Stimulated activated CD8-positive, alpha-beta memory T cell treated with anti-CD3 and anti-CD28 coated beads, Interleukin-15, amount 100 ng/mL, for 4 hours (primary cell): ENCODE results near the gene FIZ1.
A peak's percentile ranks its signal among the peaks of the same experiment; 100 is the strongest.

Experiments used
- DNase-seq, 2 donors: peaks; one replicate each; pipeline ENCODE4 v3.0.0-alpha.2; 2020; ENCODE audit warnings: low read depth in 2 of 2

FIZ1 gene

DNA sequence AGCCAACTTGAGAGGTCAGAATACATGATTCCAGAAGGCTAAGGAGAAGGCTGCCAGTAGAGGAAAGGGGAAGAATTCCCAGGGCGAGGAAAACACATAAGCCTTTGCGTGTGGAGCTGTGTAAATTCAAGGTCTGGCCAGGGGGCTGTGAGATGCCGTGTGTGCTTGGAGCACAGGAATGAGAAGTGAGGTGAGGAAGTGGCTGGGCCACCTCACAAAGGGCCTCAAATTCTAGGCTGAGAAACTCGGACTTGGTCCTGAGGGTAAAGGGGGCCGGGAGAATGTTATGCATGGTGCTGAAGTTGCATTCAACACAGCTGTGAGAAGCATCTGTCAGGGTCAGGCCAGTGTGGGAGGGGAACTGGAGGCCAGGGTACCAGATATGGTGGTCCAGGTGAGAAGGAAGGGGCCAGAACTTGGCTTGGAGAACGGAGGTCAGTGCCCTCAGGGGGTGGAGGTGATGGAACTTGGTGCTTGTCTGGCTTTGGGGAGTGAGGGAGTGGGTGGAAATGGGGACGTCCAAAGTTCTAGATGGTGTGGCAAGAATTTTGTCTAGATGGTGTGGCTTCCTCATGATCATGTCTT is 36.6 kb upstream of the FIZ1 start:
- DNase-seq, result no peak

DNA sequence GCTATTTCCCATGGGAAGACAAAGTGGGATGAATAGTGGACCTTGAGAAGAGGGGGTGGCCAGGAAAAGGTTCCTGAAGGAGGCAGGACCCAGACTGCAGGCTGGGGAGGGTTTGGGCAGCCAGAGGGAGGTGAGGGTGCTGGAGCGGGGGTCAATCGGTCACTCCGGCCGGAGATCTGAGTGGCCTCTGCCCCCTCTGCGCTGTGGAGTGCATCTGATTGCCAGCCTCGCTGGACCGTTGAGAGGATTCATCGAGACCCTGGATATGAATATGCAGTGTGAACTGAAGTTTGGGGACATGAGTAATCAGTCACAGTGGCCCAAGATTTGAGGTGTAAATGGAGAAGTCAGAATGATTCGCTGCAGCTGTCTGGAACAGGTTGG is 36.0 kb upstream of the FIZ1 start:
- DNase-seq, result no peak

DNA sequence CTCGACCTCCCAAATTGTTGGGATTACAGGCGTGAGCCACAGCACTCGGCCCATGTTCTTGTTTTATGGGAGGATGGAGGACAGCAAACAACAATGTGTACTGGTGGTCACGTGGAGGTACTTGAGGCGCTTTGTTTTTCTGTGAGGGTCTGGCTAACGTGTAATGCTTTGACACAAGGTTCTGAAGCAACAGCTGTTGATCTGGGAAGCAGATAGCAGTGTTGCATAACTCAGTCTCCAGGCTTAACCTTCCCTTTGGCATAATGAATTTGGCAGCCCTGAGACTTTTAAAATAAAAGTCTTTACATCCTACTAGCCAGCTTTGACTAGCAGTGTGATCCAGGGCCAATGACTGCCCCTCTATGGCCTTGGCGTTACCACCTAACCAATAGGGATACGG is 34.5 kb upstream of the FIZ1 start:
- DNase-seq, result no peak

DNA sequence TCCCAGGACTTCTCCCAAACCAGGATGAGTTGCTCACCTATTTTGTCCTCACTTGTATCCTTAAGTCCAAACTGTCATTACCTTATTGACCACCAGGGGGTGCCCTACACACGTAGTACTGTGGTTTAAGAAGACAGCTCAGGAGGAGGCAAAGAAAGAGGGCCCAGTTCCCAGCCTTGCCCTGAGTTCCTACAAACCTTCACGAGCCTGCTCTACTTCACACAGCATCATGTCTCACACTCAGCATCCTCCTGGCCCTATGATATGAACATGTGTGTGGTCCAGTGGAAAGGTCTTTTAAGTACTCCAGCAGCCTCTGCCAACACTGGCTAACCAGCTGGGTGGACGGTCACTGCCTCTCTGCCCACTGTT is 33.1 kb upstream of the FIZ1 start:
- DNase-seq, result peak; percentile 39 to 84

DNA sequence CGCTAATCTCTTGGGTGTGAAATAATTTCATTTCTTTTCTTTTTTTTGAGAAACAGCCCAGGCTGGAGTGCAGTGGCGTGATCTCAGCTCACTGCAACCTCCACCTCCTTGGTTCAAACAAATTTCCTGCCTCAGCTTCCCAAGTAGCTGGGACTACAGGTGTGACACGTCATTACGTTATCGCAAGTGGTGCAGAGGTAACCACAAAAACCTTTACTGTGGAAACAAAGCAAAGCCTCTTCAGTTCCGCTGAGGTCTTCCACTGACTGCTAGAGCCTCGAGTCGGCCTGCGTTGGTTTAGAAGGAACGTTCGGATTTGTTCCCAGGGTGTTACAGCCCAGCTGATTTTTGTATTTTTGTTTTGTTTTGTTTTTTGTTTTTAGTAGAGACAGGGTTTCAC is 27.0 kb upstream of the FIZ1 start:
- peak in 1 of 2 donors; percentile 37 for DNase-seq

DNA sequence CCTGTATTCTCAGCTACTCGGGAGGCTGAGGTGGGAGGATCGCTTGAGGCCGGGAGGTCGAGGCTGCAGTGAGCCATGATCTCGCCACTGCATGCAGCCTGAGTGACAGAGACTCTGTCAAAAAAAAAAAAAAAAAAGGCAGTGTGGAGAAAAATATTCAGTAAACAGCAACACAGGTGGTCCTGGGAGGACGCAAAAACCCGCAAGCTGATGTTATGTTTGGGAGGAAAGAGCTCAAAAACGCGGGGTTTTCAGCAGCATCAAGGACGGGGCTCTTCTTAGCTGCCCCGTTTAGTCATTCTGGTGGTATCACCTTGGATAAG is 25.6 kb upstream of the FIZ1 start:
- no peak for DNase-seq

DNA sequence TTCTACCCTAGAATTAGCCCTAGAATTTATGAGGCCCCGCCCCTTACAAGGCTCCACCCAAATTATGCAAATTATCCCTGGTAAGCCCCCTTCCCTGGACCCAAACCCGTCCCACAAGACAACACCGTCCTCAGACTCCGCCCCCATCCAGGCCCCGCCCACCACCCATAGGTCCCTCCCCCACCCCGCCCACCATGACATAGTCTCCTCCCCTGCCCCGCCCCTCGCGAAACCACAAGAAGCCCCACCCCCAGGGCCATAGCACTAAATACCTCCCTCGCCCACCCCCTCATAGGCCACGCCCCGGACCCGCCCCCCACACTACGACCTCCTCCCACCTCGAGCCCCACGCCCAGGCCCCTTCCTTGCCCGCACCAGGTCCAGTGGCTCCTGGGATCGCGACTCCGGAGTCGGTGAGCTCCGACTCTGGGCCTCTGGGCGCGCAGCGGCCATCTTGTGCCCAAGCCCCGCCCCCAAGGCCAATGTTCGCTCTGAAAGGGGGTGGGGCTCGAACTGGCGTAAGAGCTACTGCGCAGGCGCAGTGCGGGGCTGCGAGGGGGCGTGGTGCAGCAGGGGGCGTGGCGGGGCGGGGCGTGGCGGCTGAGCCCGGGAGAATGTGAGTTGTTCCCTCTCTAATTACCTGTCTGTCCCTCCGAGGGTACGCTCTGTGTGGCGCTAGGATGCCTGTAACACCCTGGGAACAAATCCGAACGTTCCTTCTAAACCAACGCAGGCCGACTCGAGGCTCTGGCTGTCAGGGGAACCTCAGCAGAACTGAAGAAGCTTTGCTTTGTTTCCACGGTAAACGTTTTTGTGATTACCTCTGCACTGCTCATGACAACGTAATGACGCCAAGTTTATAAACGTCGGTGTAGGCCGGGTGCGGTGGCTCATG is 25.0 kb upstream of the FIZ1 start, which contains the start of gene ZNF784:
ZNF784 (minus strand) TSS at position 458 of the 895 bp plus-strand sequence; CDS start at position 453, 5 bp downstream.
- peak; percentile 80 to 86 for DNase-seq

DNA sequence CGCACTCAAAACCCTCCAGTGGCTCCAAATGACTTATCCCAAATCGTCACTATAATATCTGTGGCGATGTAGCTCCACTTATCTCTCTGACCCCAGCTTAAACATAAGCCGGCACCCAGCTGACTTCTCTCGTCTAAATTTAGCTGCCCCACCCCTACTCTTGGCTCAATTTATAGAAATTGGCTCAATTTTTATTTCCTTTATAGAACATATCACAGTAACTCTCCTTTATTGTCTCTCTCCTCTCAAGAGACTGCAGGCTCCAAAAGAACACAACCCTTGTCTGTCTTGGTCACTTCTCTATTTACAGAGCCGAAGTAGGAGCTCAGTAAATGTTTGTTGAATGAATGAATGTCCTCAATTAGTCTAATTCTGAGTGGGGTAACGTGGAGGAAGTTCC is 24.2 kb upstream of the FIZ1 start:
- no peak for DNase-seq

DNA sequence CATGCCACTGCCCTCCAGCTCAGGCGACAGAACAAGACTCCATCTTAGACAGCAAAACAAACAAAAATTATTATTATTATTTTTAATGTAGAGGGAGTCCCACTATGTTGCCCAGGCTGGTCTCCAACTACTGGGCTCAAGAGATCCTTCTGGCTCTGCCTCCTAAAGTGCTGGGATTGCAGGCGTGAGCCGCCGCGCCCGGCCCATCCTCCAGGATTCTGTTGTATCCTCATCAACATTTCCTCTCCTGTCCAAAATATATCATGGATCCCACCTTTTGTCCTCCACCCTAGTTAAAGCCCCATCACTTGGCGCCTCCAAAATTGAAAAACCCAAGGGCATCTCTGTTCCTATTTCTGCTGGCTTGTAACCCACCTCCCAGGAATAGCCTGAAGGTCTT is 23.8 kb upstream of the FIZ1 start:
- DNase-seq, result no peak

DNA sequence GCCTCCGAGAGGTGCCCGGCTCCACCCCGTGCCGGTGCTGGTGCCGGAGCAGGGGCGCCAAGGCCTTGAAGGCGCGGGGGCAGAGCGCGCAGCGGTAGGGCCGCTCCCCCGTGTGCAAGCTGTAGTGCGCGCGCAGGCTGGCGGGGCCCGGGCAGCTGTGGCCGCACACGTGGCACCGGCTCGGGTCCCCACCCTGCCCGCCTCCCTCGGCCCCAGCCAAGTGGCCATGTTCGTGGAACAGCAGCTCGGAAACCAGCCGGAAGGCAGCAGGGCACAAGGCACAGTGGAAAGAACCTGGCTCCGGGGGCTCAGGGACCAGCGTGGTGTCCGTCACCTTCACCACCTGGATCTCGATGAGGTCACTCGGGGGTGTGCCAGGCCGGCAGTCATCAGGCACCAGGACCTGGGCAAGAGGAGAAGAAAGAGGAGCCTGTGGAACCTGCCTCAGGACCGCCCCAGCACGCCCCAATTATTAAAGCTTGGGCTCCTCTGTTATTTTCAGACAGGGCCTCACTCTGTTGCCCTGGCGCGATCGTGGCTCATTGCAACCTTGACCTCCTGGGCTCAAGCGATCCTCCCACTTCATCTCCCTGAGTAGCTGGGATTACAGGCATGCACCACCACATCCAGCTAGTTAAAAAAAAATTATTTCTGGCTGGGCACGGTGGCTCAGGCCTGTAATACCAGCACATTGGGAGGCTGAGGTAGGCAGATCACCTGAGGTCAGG is 23.1 kb upstream of the FIZ1 start:
- DNase-seq, result no peak

DNA sequence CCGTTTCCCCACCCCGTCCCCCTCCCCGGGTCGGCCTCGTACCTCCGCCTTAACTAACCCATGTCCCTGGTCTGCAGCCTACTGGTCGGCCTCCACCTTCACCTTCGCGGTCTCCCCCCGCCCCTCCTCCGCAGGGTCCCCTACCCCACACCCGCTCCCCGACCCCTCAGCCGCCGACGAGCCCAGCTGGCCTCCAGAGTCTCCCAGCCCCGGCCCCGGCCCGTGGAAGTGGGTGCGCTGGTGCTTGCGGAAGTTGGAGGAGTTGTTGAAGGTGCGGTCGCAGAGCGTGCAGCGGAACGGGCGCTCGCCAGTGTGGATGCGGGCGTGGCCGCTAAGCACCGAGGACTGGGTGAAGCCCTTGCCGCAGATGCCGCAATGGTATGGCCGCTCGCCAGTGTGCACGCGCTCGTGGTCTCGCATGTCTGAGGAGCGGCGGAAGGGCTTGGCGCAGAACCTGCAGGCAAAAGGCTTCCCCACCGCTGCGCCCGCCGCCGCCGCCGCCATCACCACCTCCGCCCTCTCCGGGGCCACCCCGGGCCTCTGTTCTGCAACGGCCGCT is 22.4 kb upstream of the FIZ1 start:
- no peak for DNase-seq

DNA sequence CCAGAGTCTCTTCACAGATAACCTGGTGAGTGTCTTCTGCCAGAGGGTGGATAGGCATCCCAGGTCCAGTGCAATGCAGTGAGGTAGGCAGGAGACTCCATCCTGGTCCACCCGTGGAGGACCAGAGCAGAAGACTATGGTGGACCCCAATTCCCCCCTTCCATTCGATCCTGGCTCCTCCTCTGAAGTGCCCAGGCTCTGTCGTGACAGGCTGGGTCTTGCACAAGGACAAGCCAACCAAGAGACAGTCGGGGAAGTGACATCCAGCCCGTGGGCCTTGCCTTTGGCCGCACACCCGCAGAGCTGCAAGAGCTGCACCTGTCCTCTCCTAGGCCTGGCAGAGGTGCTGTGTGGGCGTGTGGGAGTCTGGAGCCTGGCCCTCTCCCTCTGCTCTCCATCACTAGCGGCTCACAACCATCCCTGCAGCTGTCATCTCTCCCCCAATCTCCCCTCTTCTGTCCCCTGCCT is 21.9 kb upstream of the FIZ1 start:
- no peak for DNase-seq

DNA sequence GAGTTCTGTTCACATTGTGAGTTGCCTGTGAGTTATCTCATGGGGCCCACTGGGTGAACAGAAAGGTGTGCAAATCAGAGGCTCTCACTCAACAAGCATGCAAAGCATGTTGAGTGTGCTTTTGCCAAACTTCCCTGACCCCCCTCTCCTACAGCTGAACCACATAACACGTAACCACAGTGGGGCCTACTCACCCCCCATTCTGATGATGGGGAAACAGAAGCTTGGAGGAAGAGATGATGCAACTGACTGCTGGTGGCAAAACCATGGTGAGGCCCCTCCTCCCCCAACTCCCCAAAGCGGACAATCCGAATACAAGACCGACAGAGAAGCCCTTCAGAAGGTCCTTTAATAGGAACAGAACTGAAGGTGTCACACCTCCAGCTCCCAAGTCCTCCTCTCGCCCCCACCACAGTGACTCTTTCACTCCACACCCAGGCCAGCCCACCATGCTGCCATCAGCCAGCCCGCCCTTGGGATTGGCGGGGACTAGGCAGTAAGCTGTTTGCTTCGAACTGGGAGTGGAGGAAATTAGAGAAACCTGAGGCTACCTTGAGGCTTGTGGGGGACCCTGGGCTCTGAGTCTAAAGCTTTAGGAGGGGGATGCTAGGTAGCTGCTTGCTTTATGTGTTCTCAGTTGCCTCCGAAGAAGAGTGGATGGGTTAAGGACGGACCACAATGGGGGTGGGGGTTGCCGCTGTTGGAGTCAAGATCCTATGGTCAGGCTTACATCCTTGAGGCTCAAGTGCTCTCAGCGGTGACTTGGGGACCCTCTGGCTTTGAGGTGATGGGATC is 21.3 kb upstream of the FIZ1 start:
- DNase-seq, result no peak

DNA sequence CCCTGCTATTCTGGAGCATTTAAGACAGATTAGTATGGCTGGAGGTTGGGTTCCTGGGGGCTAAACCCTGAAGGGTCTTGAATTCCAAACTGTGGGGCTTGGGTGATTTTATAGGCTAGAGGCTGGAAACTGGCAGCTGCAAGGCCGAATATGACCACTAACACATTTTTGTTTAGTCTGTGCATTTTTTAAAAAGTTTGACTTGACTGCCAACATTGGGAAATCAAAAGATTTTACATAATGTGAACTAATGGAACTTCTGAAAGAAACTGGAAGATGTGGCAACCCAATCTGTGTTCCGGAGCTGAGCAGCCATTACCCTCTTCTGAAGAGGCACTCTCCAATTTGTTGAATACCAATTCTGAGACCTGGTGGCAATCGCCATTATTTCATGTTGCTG is 20.0 kb upstream of the FIZ1 start:
- DNase-seq, result no peak

DNA sequence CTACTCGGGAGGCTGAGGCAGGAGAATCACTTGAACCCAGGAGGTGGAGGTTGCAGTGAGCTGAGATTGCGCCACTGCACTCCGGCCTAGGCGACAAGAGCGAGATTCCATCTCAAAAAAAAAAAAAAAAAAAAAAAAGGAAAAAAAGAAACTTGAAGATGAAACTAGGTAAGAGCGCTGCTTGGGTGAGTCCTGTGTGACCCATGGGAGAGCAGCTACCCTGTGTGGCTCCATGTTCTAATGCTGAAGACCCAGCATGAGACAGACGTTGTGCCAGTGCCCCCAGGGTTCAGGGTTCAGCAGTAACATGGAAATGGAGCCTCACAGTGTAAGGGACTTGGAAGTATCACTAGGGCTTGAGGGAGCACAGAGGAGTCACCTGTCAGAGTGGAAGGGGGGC is 19.1 kb upstream of the FIZ1 start:
- no peak for DNase-seq

DNA sequence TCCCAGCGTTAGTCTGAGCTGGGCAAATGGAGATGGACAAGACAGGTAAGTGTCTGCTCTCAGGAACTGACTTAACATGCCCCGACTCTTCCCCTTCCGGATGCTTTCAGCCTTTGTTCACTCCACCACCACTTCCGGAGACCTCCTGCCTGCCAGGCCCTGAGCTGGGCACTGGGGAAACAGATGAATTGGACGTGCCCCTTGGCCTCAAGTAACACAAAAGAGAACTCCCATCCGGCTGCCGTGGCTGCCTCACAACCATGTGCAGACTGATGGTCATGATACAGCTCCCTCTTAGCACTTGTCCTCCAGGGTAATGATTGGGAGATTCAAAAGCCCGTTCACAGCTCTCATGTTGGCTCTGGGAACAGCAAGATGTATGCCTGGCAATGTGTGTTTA is 18.1 kb upstream of the FIZ1 start:
- DNase-seq, result no peak

DNA sequence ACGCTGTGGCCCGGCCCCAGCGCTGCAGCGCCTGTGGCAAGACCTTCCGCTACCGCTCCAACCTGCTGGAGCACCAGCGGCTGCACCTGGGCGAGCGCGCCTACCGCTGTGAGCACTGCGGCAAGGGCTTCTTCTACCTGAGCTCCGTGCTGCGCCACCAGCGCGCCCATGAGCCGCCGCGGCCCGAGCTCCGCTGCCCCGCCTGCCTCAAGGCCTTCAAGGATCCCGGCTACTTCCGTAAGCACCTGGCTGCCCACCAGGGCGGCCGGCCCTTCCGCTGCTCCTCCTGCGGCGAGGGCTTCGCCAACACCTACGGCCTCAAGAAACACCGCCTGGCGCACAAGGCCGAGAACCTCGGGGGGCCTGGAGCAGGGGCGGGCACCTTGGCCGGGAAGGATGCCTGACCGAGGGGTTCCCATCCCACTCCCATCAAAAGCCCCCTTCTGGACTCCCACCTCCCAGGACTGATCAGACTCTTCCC is 17.1 kb upstream of the FIZ1 start:
- no peak for DNase-seq

DNA sequence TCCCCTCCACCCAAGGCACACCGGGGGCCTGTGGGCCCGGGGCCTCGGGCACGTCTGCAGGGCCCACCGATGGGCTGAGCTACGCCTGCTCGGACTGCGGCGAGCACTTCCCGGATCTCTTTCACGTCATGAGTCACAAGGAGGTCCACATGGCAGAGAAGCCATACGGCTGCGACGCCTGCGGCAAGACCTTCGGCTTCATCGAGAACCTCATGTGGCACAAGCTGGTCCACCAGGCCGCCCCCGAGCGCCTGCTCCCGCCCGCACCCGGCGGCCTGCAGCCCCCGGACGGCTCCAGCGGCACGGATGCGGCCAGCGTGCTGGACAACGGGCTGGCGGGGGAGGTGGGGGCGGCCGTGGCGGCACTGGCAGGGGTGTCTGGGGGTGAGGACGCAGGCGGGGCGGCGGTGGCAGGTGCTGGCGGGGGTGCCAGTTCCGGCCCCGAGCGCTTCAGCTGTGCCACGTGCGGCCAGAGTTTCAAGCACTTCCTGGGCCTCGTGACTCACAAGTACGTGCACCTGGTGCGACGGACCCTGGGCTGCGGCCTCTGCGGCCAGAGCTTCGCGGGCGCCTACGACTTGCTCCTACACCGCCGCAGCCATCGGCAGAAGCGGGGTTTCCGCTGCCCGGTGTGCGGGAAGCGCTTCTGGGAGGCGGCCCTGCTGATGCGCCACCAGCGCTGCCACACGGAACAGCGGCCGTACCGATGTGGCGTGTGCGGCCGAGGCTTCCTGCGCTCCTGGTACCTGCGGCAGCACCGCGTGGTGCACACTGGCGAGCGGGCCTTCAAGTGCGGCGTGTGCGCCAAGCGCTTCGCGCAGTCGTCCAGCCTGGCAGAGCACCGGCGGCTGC is 16.5 kb upstream of the FIZ1 start:
- DNase-seq, result no peak

DNA sequence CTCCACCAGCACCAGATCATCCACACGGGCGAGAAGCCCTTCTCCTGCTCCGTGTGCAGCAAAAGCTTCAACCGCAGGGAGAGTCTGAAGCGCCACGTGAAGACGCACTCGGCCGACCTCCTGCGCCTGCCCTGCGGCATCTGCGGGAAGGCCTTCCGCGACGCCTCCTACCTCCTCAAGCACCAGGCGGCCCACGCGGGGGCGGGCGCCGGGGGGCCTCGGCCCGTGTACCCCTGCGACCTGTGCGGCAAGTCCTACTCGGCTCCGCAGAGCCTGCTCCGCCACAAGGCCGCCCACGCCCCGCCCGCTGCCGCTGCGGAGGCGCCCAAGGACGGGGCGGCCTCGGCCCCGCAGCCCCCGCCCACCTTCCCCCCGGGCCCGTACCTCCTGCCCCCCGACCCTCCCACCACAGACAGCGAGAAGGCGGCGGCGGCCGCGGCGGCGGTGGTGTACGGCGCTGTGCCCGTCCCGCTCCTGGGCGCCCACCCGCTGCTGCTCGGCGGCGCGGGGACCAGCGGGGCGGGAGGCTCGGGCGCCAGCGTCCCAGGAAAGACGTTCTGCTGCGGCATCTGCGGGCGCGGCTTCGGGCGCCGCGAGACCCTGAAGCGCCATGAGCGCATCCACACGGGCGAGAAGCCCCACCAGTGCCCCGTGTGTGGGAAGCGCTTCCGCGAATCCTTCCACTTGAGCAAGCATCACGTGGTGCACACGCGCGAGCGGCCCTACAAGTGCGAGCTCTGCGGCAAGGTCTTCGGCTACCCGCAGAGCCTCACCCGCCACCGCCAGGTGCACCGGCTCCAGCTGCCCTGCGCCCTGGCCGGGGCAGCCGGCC is 15.6 kb upstream of the FIZ1 start:
- no peak for DNase-seq
